H9 (cell line): ENCODE data around the gene CXorf58. TPM values are rescaled to one million over a fixed set of nuclear protein-coding genes. Genes with fewer than 3 reads are reported as not detected.

Experiments used
- DNase-seq: peaks from one replicate; pipeline ENCODE4 v3.0.0-alpha.2; 2017
- H2AFZ ChIP-seq: one replicate; pipeline ENCODE4 v1.6.1; 2013; ENCODE audit warnings: mild to moderate bottlenecking, low read length, control low read depth, moderate library complexity
- H2AK5ac ChIP-seq: 2 replicates; pipeline ENCODE4 v1.6.1; 2013; ENCODE audit warnings: low read length, control low read depth, mixed read lengths; ENCODE audit not compliant: insufficient read length
- H2BK120ac ChIP-seq: one replicate; pipeline ENCODE4 v1.6.1; 2013; ENCODE audit warnings: low read depth, mild to moderate bottlenecking, low read length, control low read depth, inconsistent platforms; ENCODE audit not compliant: poor library complexity, severe bottlenecking
- H2BK12ac ChIP-seq: 2 replicates; pipeline ENCODE4 v1.6.1; 2013; ENCODE audit warnings: low read length, control low read depth, mixed read lengths, low read depth; ENCODE audit not compliant: insufficient read length
- H2BK15ac ChIP-seq: 2 replicates; pipeline ENCODE4 v1.6.1; 2013; ENCODE audit warnings: low read depth, low read length, control low read depth
- H2BK20ac ChIP-seq: one replicate; pipeline ENCODE4 v1.6.1; 2013; ENCODE audit warnings: low read depth, mild to moderate bottlenecking, low read length, control low read depth, inconsistent platforms; ENCODE audit not compliant: poor library complexity, severe bottlenecking
- H2BK5ac ChIP-seq: 2 replicates; pipeline ENCODE4 v1.6.1; 2013; ENCODE audit warnings: low read length, control low read depth, mixed read lengths; ENCODE audit not compliant: insufficient read length
- H3K14ac ChIP-seq: 2 replicates; pipeline ENCODE4 v1.6.1; 2013; ENCODE audit warnings: low read length, control low read depth; ENCODE audit not compliant: insufficient read depth
- H3K18ac ChIP-seq: 2 replicates; pipeline ENCODE4 v1.6.1; 2013; ENCODE audit warnings: low read depth, mild to moderate bottlenecking, mixed read lengths, low read length, control low read depth; ENCODE audit not compliant: insufficient read length
- H3K23ac ChIP-seq: 2 replicates; pipeline ENCODE4 v1.6.1; 2013; ENCODE audit warnings: low read length, control low read depth, mixed read lengths, low read depth; ENCODE audit not compliant: insufficient read length
- H3K23me2 ChIP-seq: 2 replicates; pipeline ENCODE4 v1.6.1; 2013; ENCODE audit warnings: low read depth, mild to moderate bottlenecking, mixed read lengths, low read length, control low read depth; ENCODE audit not compliant: insufficient read length, poor library complexity, severe bottlenecking
- H3K27ac ChIP-seq: 2 replicates; pipeline ENCODE4 v1.5.1; 2013; ENCODE audit warnings: low read length, control low read depth, mixed read lengths, low read depth; ENCODE audit not compliant: insufficient read length
- H3K27me3 ChIP-seq: 2 replicates; pipeline ENCODE4 v1.6.1; 2013; ENCODE audit warnings: low read length, control low read depth, inconsistent platforms; ENCODE audit not compliant: insufficient read depth
- H3K4ac ChIP-seq: 2 replicates; pipeline ENCODE4 v1.6.1; 2013; ENCODE audit warnings: low read depth, mild to moderate bottlenecking, control low read depth, inconsistent platforms, low read length, moderate library complexity
- H3K4me1 ChIP-seq: 2 replicates; pipeline ENCODE4 v1.6.1; 2013; ENCODE audit warnings: low read length, control low read depth, inconsistent platforms; ENCODE audit not compliant: insufficient read depth
- H3K4me2 ChIP-seq: 2 replicates; pipeline ENCODE4 v1.6.1; 2013; ENCODE audit warnings: low read length, control low read depth, mixed read lengths; ENCODE audit not compliant: insufficient read length, insufficient read depth
- H3K56ac ChIP-seq: 2 replicates; pipeline ENCODE4 v1.6.1; 2013; ENCODE audit warnings: low read depth, mild to moderate bottlenecking, mixed read lengths, low read length, control low read depth; ENCODE audit not compliant: insufficient read length
- H3K79me1 ChIP-seq: 2 replicates; pipeline ENCODE4 v1.6.1; 2013; ENCODE audit warnings: low read depth, mild to moderate bottlenecking, moderate library complexity, low read length, control low read depth, inconsistent platforms; ENCODE audit not compliant: insufficient read depth, poor library complexity, severe bottlenecking
- H3K79me2 ChIP-seq: 2 replicates; pipeline ENCODE4 v1.6.1; 2013; ENCODE audit warnings: low read length, control low read depth, inconsistent platforms; ENCODE audit not compliant: insufficient read depth
- H3K9ac ChIP-seq: 2 replicates; pipeline ENCODE4 v1.6.1; 2013; ENCODE audit warnings: low read length, control low read depth, mixed read lengths; ENCODE audit not compliant: insufficient read length; ENCODE audit errors: extremely low read depth
- H3K9me3 ChIP-seq: one replicate; pipeline ENCODE4 v1.6.1; 2013; ENCODE audit warnings: low read depth, low read length, inconsistent platforms; ENCODE audit not compliant: control insufficient read depth
- H3T11ph ChIP-seq: one replicate; pipeline ENCODE4 v1.6.1; 2013; ENCODE audit warnings: mild to moderate bottlenecking, low read length, control low read depth, inconsistent platforms
- H4K20me1 ChIP-seq: one replicate; pipeline ENCODE4 v1.6.1; 2013; ENCODE audit not compliant: control insufficient read depth, insufficient read length, insufficient read depth
- H4K5ac ChIP-seq: 2 replicates; pipeline ENCODE4 v1.6.1; 2013; ENCODE audit warnings: low read depth, mild to moderate bottlenecking, mixed read lengths, low read length, control low read depth; ENCODE audit not compliant: insufficient read length
- H4K8ac ChIP-seq: replicated peaks from 2 replicates; pipeline ENCODE4 v1.6.1; 2013; ENCODE audit warnings: low read length, control low read depth, mixed read lengths, low read depth; ENCODE audit not compliant: insufficient read length
- H4K91ac ChIP-seq: 2 replicates; pipeline ENCODE4 v1.6.1; 2013; ENCODE audit warnings: low read depth, mild to moderate bottlenecking, moderate library complexity, mixed read lengths, low read length, control low read depth; ENCODE audit not compliant: insufficient read length
- H3K27ac Mint-ChIP-seq, 3 experiments: 2 replicates in 2 of 3; 3 replicates in 1 of 3; pipeline ENCODE4 v1.8.0; 2020 to 2021; ENCODE audit warnings: mixed read lengths in 3 of 3, mild to moderate bottlenecking in 1 of 3, moderate library complexity in 1 of 3
- H3K27me3 Mint-ChIP-seq: 2 replicates; pipeline ENCODE4 v1.8.0; 2021; ENCODE audit warnings: low read depth, mild to moderate bottlenecking, moderate library complexity, mixed read lengths
- H3K36me3 Mint-ChIP-seq, 3 experiments: 2 replicates in 2 of 3; 3 replicates in 1 of 3; pipeline ENCODE4 v1.8.0; 2020 to 2021; ENCODE audit warnings: low read depth in 3 of 3, mixed read lengths in 3 of 3; ENCODE audit not compliant: insufficient read depth in 1 of 3
- H3K4me1 Mint-ChIP-seq, 2 experiments: 2 replicates each; pipeline ENCODE4 v1.8.0; 2020; ENCODE audit warnings: mixed read lengths in 2 of 2
- H3K4me3 Mint-ChIP-seq, 2 experiments: 2 replicates in 1 of 2; 3 replicates in 1 of 2; pipeline ENCODE4 v1.8.0; 2020 to 2021; ENCODE audit warnings: mild to moderate bottlenecking in 2 of 2, mixed read lengths in 2 of 2, moderate library complexity in 1 of 2
- H3K9me3 Mint-ChIP-seq, 2 experiments: 2 replicates in 1 of 2; 3 replicates in 1 of 2; pipeline ENCODE4 v1.8.0; 2020; ENCODE audit warnings: mild to moderate bottlenecking in 2 of 2, mixed read lengths in 2 of 2, moderate library complexity in 1 of 2
- WGBS: extraction: QIAGEN DNeasy Blood & Tissue Kit; methylation state at CpG from one replicate; pipeline ENCODE4 v1.1.7; 2013; ENCODE audit warnings: missing lambda C conversion rate, low lambda C conversion rate, mixed read lengths; ENCODE audit not compliant: insufficient read length; ENCODE audit errors: extremely low coverage; 5-methylcytosine and 5-hydroxymethylcytosine counted together
- total RNA-seq: library from RNA; stranded (reverse); gene quantifications from 2 replicates; pipeline ENCODE4 v1.2.1, GENCODE V29; 2021
- TF ChIP-seq, protein P1 (sequence below): fragments of 200-600 bp; sonication (generic); conservative IDR thresholded peaks from 3 replicates; pipeline ENCODE4 v1.8.0; 2021; ENCODE audit warnings: antibody characterized with exemption, mild to moderate bottlenecking

The CXorf58 gene
- total RNA-seq, 1 experiment from 2014 or later: not detected

DNA sequence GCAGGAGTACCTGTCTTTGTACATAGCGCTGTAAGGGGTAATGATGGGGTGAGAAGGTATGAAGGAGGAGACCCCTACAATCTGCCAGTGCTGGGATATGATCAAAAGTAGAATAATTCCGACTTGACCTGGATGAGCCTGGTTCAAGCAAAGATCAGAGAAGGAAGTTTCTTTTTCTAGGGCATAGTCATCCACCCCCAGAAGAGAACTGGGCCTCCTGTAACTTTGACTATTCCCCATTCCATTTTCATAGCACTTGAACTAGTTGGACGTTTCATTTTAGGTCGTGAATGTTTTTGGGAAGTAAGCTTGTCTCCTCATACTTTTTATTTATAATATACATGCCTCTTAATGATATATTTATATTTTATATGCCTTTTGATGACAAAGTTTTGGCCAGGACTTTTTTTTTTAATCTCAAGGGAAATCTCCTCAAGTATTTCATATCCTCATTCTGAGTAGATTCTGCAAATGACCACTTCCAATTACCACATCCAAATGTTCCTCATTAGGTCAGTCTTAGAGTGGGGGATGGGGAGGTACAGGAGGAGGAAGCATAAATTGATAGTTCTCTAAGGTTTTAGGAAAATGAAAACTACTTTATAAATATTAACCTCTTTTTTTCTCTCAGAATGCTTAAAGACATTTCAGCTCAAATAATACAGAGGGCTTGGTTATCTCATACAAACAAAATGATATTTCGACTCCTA, 3.5 kb downstream of the CXorf58 start:
- Histone ChIP-seq H4K5ac (no peak overlapping the region), H3K23ac (no peak overlapping the region), H3K56ac (no peak overlapping the region), H4K8ac (no peak overlapping the region), H2BK5ac (no peak overlapping the region), H3K23me2 (no peaks in the 10 kb centered on the region), H3K79me1 (no peaks in the 10 kb centered on the region), H3K27ac (no peak overlapping the region), H2BK12ac (no peak overlapping the region), H2AFZ (no peak overlapping the region), H3K4me2 (no peak overlapping the region), H3K4ac (no peak overlapping the region), H3K14ac (no peak overlapping the region), H3K79me2 (peaks cover 2% of the 10 kb centered on the region; the same call in 1 of the 2 replicates), H3K9ac (no peak overlapping the region), H3K18ac (no peak overlapping the region), H2BK15ac (no peak overlapping the region), H2AK5ac (no peak overlapping the region), H3T11ph (no peak overlapping the region), H2BK20ac (no peak overlapping the region), H4K20me1 (no peaks in the 10 kb centered on the region), H3K27me3 (no peaks in the 10 kb centered on the region), H3K9me3 (no peaks in the 10 kb centered on the region), H2BK120ac (no peak overlapping the region), H4K91ac (no peak overlapping the region), H3K4me1 (no peaks in the 10 kb centered on the region)
- no peaks in the 10 kb centered on the region; a peak in 1 of 7 replicates for H3K36me3 Mint-ChIP-seq
- H3K27me3 Mint-ChIP-seq: no peaks in the 10 kb centered on the region; the same call in 1 of the 2 replicates
- H3K4me3 Mint-ChIP-seq: no peak overlapping the region
- peaks cover 11 to 12% of the 10 kb centered on the region in 2 experiments for H3K4me1 Mint-ChIP-seq
- DNase-seq: no peak
- peak overlapping the region in 1 of 3 experiments; percentile 6; a peak in 1 of 7 replicates for H3K27ac Mint-ChIP-seq
- TF ChIP-seq, protein P1, sequence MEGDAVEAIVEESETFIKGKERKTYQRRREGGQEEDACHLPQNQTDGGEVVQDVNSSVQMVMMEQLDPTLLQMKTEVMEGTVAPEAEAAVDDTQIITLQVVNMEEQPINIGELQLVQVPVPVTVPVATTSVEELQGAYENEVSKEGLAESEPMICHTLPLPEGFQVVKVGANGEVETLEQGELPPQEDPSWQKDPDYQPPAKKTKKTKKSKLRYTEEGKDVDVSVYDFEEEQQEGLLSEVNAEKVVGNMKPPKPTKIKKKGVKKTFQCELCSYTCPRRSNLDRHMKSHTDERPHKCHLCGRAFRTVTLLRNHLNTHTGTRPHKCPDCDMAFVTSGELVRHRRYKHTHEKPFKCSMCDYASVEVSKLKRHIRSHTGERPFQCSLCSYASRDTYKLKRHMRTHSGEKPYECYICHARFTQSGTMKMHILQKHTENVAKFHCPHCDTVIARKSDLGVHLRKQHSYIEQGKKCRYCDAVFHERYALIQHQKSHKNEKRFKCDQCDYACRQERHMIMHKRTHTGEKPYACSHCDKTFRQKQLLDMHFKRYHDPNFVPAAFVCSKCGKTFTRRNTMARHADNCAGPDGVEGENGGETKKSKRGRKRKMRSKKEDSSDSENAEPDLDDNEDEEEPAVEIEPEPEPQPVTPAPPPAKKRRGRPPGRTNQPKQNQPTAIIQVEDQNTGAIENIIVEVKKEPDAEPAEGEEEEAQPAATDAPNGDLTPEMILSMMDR: no peak
- no peaks in the 10 kb centered on the region for H3K9me3 Mint-ChIP-seq
- no CpG with 5 or more reads among the region's 5 CpGs for WGBS
